WTC11 (cell line): ENCODE results near the gene TBC1D19. TPM values are rescaled to one million over a fixed set of nuclear protein-coding genes. Genes with fewer than 3 reads are reported as not detected.

Source experiments
- ATAC-seq: fragments of 200-7000 bp; cut with Tn5 transposase; 2 replicates; pipeline ENCODE4 v1.10.0; 2021; ENCODE audit warnings: mild to moderate bottlenecking, moderate library complexity
- CTCF ChIA-PET: fragments of 300-600 bp; sonication (Branson Sonifier 250); formaldehyde crosslinking; loops from one replicate; lab custom pipeline; 2021; ENCODE audit warnings: antibody characterized with exemption; lab: Charles Lee
- POLR2A ChIA-PET: fragments of 350-600 bp; sonication (Branson Sonifier 250); formaldehyde crosslinking; loops from one replicate; lab custom pipeline; 2021; ENCODE audit warnings: antibody characterized with exemption; lab: Charles Lee
- DNase-seq: peaks from one replicate; pipeline ENCODE4 v3.0.0; 2021; ENCODE audit warnings: low spot score
- H3K27ac Mint-ChIP-seq: 2 replicates; pipeline ENCODE4 v1.8.0; 2021; ENCODE audit warnings: mixed read lengths
- H3K27me3 Mint-ChIP-seq: 2 replicates; pipeline ENCODE4 v1.8.0; 2021; ENCODE audit warnings: low read depth, mild to moderate bottlenecking, moderate library complexity, mixed read lengths
- H3K36me3 Mint-ChIP-seq: 2 replicates; pipeline ENCODE4 v1.8.0; 2021; ENCODE audit warnings: mixed read lengths
- H3K4me1 Mint-ChIP-seq: 2 replicates; pipeline ENCODE4 v1.8.0; 2022; ENCODE audit warnings: mixed read lengths
- H3K4me3 Mint-ChIP-seq: 2 replicates; pipeline ENCODE4 v1.8.0; 2021; ENCODE audit warnings: mild to moderate bottlenecking, moderate library complexity, mixed read lengths
- H3K9me3 Mint-ChIP-seq: 2 replicates; pipeline ENCODE4 v1.8.0; 2021; ENCODE audit warnings: mixed read lengths
- AR ChIP-seq: fragments of 250-450 bp; sonication (Bioruptor Pico); IDR thresholded peaks from 2 replicates; pipeline ENCODE4 v1.9.0; 2021; ENCODE audit warnings: mild to moderate bottlenecking
- ARID4B ChIP-seq: sonication (generic); formaldehyde crosslinking; IDR thresholded peaks from 2 replicates; pipeline ENCODE4 v1.8.0; 2023; ENCODE audit warnings: missing genetic modification reagents, mild to moderate bottlenecking, borderline replicate concordance
- ATF1 ChIP-seq: sonication (generic); formaldehyde crosslinking; IDR thresholded peaks from 2 replicates; pipeline ENCODE4 v1.8.1; 2023; ENCODE audit warnings: mild to moderate bottlenecking, moderate library complexity, missing genetic modification reagents
- ATF2 ChIP-seq: sonication (generic); formaldehyde crosslinking; IDR thresholded peaks from 2 replicates; pipeline ENCODE4 v1.8.1; 2022; ENCODE audit warnings: low read depth, missing genetic modification reagents, borderline replicate concordance
- E2F4 ChIP-seq: sonication (generic); formaldehyde crosslinking; IDR thresholded peaks from 2 replicates; pipeline ENCODE4 v1.8.1; 2022; ENCODE audit warnings: low read depth, mild to moderate bottlenecking, moderate library complexity, missing genetic modification reagents, borderline replicate concordance
- EMX1 ChIP-seq: fragments of 250-450 bp; sonication (Bioruptor Pico); IDR thresholded peaks from 2 replicates; pipeline ENCODE4 v1.8.0; 2021; ENCODE audit warnings: mild to moderate bottlenecking
- HMGA2 ChIP-seq: fragments of 250-450 bp; sonication (Bioruptor Pico); IDR thresholded peaks from 2 replicates; pipeline ENCODE4 v1.4.0; 2021; ENCODE audit warnings: mild to moderate bottlenecking, moderate library complexity
- KAT7 ChIP-seq: sonication (generic); formaldehyde crosslinking; IDR thresholded peaks from 2 replicates; pipeline ENCODE4 v1.8.1; 2023; ENCODE audit warnings: missing genetic modification reagents, mild to moderate bottlenecking, borderline replicate concordance
- NFATC4 ChIP-seq: fragments of 250-450 bp; sonication (Bioruptor Pico); IDR thresholded peaks from 2 replicates; pipeline ENCODE4 v1.9.0; 2021; ENCODE audit warnings: mild to moderate bottlenecking
- NFYB ChIP-seq: sonication (generic); formaldehyde crosslinking; conservative IDR thresholded peaks from 2 replicates; pipeline ENCODE4 v1.8.0; 2022; ENCODE audit warnings: low read depth, missing genetic modification reagents
- SMAD3 ChIP-seq: sonication (generic); formaldehyde crosslinking; IDR thresholded peaks from 2 replicates; pipeline ENCODE4 v1.8.0; 2022; ENCODE audit warnings: missing genetic modification reagents, mild to moderate bottlenecking, borderline replicate concordance
- SP1 ChIP-seq: sonication (generic); formaldehyde crosslinking; conservative IDR thresholded peaks from 2 replicates; pipeline ENCODE4 v1.8.1; 2022; ENCODE audit warnings: missing genetic modification reagents
- TCF7 ChIP-seq: sonication (generic); formaldehyde crosslinking; IDR thresholded peaks from 2 replicates; pipeline ENCODE4 v1.8.0; 2022; ENCODE audit warnings: mild to moderate bottlenecking, low read depth, missing genetic modification reagents, moderate library complexity
- ZBTB21 ChIP-seq: sonication (generic); formaldehyde crosslinking; IDR thresholded peaks from 2 replicates; pipeline ENCODE4 v1.8.1; 2023; ENCODE audit warnings: mild to moderate bottlenecking, missing genetic modification reagents, borderline replicate concordance
- ZMAT4 ChIP-seq: fragments of 250-450 bp; sonication (Bioruptor Pico); IDR thresholded peaks from 2 replicates; pipeline ENCODE4 v1.9.0; 2021; ENCODE audit warnings: mild to moderate bottlenecking
- ZNF232 ChIP-seq: sonication (generic); formaldehyde crosslinking; IDR thresholded peaks from 2 replicates; pipeline ENCODE4 v1.8.0; 2022; ENCODE audit warnings: mild to moderate bottlenecking, missing genetic modification reagents
- ZNF317 ChIP-seq: sonication (generic); formaldehyde crosslinking; IDR thresholded peaks from 2 replicates; pipeline ENCODE4 v1.8.1; 2023; ENCODE audit warnings: low read depth, mild to moderate bottlenecking, moderate library complexity, missing genetic modification reagents, borderline replicate concordance
- ZNF425 ChIP-seq: fragments of 250-450 bp; sonication (Bioruptor Pico); conservative IDR thresholded peaks from 2 replicates; pipeline ENCODE4 v1.9.0; 2021; ENCODE audit warnings: mild to moderate bottlenecking
- total RNA-seq: library from RNA; stranded (reverse); gene quantifications from 3 replicates; pipeline ENCODE4 v1.2.3, GENCODE V29; 2021

The TBC1D19 gene
- total RNA-seq, 1 experiment from 2014 or later: 2.1 TPM

GRCh38 chr4:26791346-26791745, 207.5 kb downstream of the TBC1D19 start:
- no peak for ATAC-seq
- DNase-seq: no peak
- Mint-ChIP-seq H3K27me3 (no peaks in the 10 kb centered on the region), H3K4me1 (peaks cover 15% of the 10 kb centered on the region), H3K27ac (no peak overlapping the region)
- no peak for TF ChIP-seq ZNF425 (CRISPR knock-in tag)
- no peak for TF ChIP-seq TCF7
- no peak for TF ChIP-seq ATF2 (CRISPR knock-in tag)
- TF ChIP-seq NFYB (CRISPR knock-in tag): no peak
- no peak for TF ChIP-seq E2F4
- TF ChIP-seq ZMAT4: no peak
- TF ChIP-seq ATF1: no peak
- no peak for TF ChIP-seq ZNF317 (CRISPR knock-in tag)
- TF ChIP-seq AR (CRISPR knock-in tag): no peak
- TF ChIP-seq ZBTB21 (CRISPR knock-in tag): no peak
- no peak for TF ChIP-seq NFATC4 (CRISPR knock-in tag)
- TF ChIP-seq SP1: no peak
- TF ChIP-seq KAT7 (CRISPR knock-in tag): no peak
- no peak for TF ChIP-seq HMGA2 (CRISPR knock-in tag)
- TF ChIP-seq SMAD3 (CRISPR knock-in tag): no peak
- TF ChIP-seq ZNF232 (CRISPR knock-in tag): no peak
- TF ChIP-seq ARID4B (CRISPR knock-in tag): no peak
- no peak for TF ChIP-seq EMX1 (CRISPR knock-in tag)
- TF ChIP-seq, all 79 proteins: peak for 0
- peaks cover 6% of the 10 kb centered on the region; the same call in 1 of the 2 replicates for H3K36me3 Mint-ChIP-seq
- CTCF ChIA-PET: no interaction called here
- H3K4me3 Mint-ChIP-seq: no peak overlapping the region
- POLR2A ChIA-PET: no interaction called here
- peaks cover 12% of the 10 kb centered on the region for H3K9me3 Mint-ChIP-seq
